K562 (cell line): ENCODE measurements around the gene ABHD8. TPM values are rescaled to one million over a fixed set of nuclear protein-coding genes. Genes with fewer than 3 reads are reported as not detected.

Experiments used
- ATAC-seq: fragments of 200-7000 bp; cut with Tn5 transposase; 3 replicates; pipeline ENCODE4 v1.9.1; 2020; ENCODE audit warnings: moderate library complexity
- BruUV-seq: library from RNA; stranded (reverse); fragments of 400-500 nt; replicated peaks from 2 replicates; lab custom pipeline; 2021; lab: Mats Ljungman, UMichigan
- CTCF ChIA-PET: fragments of 300-600 bp; formaldehyde crosslinking; extraction: SDS; loops from one replicate; lab custom pipeline; 2021; ENCODE audit warnings: low intra/inter-chr PET ratio; lab: Yijun Ruan, JAX
- POLR2A ChIA-PET: fragments of 300-600, 350-650 bp; sonication (Branson Sonifier 250); formaldehyde crosslinking; extraction: SDS; loops from one replicate; lab custom pipeline; 2021; ENCODE audit warnings: antibody characterized with exemption, inconsistent platforms; lab: Yijun Ruan, JAX
- DNase-seq, 4 experiments: peaks; one replicate each; pipeline versions ENCODE4 v3.0.0 to v3.0.0-alpha.2; 2011 to 2018; ENCODE audit warnings: low spot score in 3 of 4, mixed read lengths in 3 of 4; ENCODE audit errors: extremely low read depth in 1 of 4
- FAIRE-seq: peaks from 2 replicates; lab custom pipeline; 2011; peaks lifted over from hg19 to GRCh38; lab: Jason Lieb, UNC
- H2AFZ ChIP-seq: 2 replicates; pipeline ENCODE4 v1.6.0; 2011; ENCODE audit warnings: low read depth, low read length, control low read depth, inconsistent platforms
- H3K27ac ChIP-seq: fragments of 200-600 bp; 3 replicates; pipeline ENCODE4 v1.8.0; 2011; ENCODE audit warnings: low read depth, mild to moderate bottlenecking, control low read depth, inconsistent platforms, low read length, moderate library complexity, mixed read lengths; ENCODE audit errors: extremely low read depth
- H3K27me3 ChIP-seq, 2 experiments: fragments of 300-600 bp in 1 of 2; 2 replicates in 1 of 2; 3 replicates in 1 of 2; pipeline versions ENCODE4 v1.6.0 to v1.8.0; 2011; ENCODE audit warnings: inconsistent platforms in 2 of 2, low read length in 2 of 2, mild to moderate bottlenecking in 1 of 2, mixed read lengths in 1 of 2, moderate library complexity in 1 of 2; ENCODE audit not compliant: control insufficient read depth in 2 of 2, insufficient read depth in 2 of 2
- H3K36me3 ChIP-seq: fragments of 300-600 bp; 3 replicates; pipeline ENCODE4 v1.8.0; 2011; ENCODE audit warnings: mild to moderate bottlenecking, low read length, inconsistent platforms; ENCODE audit not compliant: control insufficient read depth, insufficient read depth
- H3K4me1 ChIP-seq, 2 experiments: fragments of 200-600 bp in 1 of 2; replicated peaks in 1 of 2; 2 replicates in 1 of 2; 3 replicates in 1 of 2; pipeline versions ENCODE4 v1.5.1 to v1.8.0; 2011; ENCODE audit warnings: inconsistent platforms in 2 of 2, low read length in 2 of 2, mild to moderate bottlenecking in 1 of 2, mixed read lengths in 1 of 2, moderate library complexity in 1 of 2; ENCODE audit not compliant: control insufficient read depth in 2 of 2, insufficient read depth in 2 of 2
- H3K4me2 ChIP-seq: 2 replicates; pipeline ENCODE4 v1.6.1; 2011; ENCODE audit warnings: low read length, control low read depth, inconsistent platforms, mixed read lengths; ENCODE audit not compliant: insufficient read depth
- H3K4me3 ChIP-seq: fragments of 200-600 bp; sonication (generic), shearing (Covaris generic); 2 replicates; pipeline ENCODE4 v1.5.1; 2016; ENCODE audit warnings: control low read depth, inconsistent platforms
- H3K79me2 ChIP-seq: fragments of 200-600 bp; 3 replicates; pipeline ENCODE4 v1.8.0; 2011; ENCODE audit warnings: low read length, inconsistent platforms; ENCODE audit not compliant: control insufficient read depth, insufficient read depth
- H3K9ac ChIP-seq, 2 experiments: 2 replicates each; pipeline versions ENCODE4 v1.6.0 to v1.6.1; 2011; ENCODE audit warnings: low read depth in 2 of 2, low read length in 2 of 2, control low read depth in 1 of 2, inconsistent platforms in 1 of 2, mild to moderate bottlenecking in 1 of 2, mixed read lengths in 1 of 2; ENCODE audit not compliant: insufficient read depth in 1 of 2
- H3K9me1 ChIP-seq: one replicate; pipeline ENCODE4 v1.6.0; 2011; ENCODE audit warnings: inconsistent platforms, mild to moderate bottlenecking, low read length, moderate library complexity; ENCODE audit not compliant: control insufficient read depth, insufficient read depth
- H3K9me3 ChIP-seq: replicated peaks from 2 replicates; pipeline ENCODE4 v1.5.1; 2011; ENCODE audit warnings: low read depth, low read length, inconsistent platforms; ENCODE audit not compliant: control insufficient read depth, insufficient read depth
- H4K20me1 ChIP-seq: replicated peaks from 2 replicates; pipeline ENCODE4 v1.6.1; 2011; ENCODE audit warnings: low read length, inconsistent platforms, mixed read lengths; ENCODE audit not compliant: control insufficient read depth, insufficient read depth
- ADNP ChIP-seq: fragments of 200-800 bp; sonication (Bioruptor generic); IDR thresholded peaks from 2 replicates; pipeline ENCODE4 v1.6.1; 2016; ENCODE audit warnings: missing genetic modification characterization, missing compliant biosample characterization
- BCOR ChIP-seq: fragments of 450-650 bp; IDR thresholded peaks from 2 replicates; pipeline ENCODE4 v1.6.1; 2016
- CBFA2T3 ChIP-seq: fragments of 450-650 bp; IDR thresholded peaks from 2 replicates; pipeline ENCODE4 v1.6.1; 2017
- CBX1 ChIP-seq: sonication (generic); IDR thresholded peaks from 2 replicates; pipeline ENCODE4 v1.6.1; 2016; ENCODE audit warnings: antibody characterized with exemption, low read depth, mild to moderate bottlenecking
- CBX3 ChIP-seq, 2 experiments: IDR thresholded peaks; 1 replicate in 1 of 2; 2 replicates in 1 of 2; pipeline ENCODE4 v1.6.1; 2012; ENCODE audit warnings: inconsistent platforms in 2 of 2, low read length in 2 of 2, borderline replicate concordance in 1 of 2, control low read depth in 1 of 2
- CHD4 ChIP-seq: fragments of 200-600 bp; sonication (generic); IDR thresholded peaks from 3 replicates; pipeline ENCODE4 v1.6.1; 2012; ENCODE audit warnings: low read depth, mild to moderate bottlenecking, mixed read lengths, low read length, inconsistent platforms; ENCODE audit not compliant: insufficient read depth, insufficient replicate concordance, poor library complexity, severe bottlenecking
- ELF4 ChIP-seq: fragments of 450-650 bp; formaldehyde crosslinking; IDR thresholded peaks from 2 replicates; pipeline ENCODE4 v1.4.0; 2022; ENCODE audit warnings: missing genetic modification characterization
- ESRRA ChIP-seq: fragments of 450-650 bp; IDR thresholded peaks from 2 replicates; pipeline ENCODE4 v1.6.1; 2014; ENCODE audit warnings: low read depth, mild to moderate bottlenecking, moderate library complexity, borderline replicate concordance
- FOXK1 ChIP-seq: sonication (generic); formaldehyde crosslinking; IDR thresholded peaks from 2 replicates; pipeline ENCODE4 v1.8.0; 2022; ENCODE audit warnings: missing genetic modification reagents, mild to moderate bottlenecking, borderline replicate concordance
- HOXB6 ChIP-seq: fragments of 250-450 bp; sonication (Bioruptor Pico); IDR thresholded peaks from 2 replicates; pipeline ENCODE4 v1.5.1; 2022; ENCODE audit warnings: mild to moderate bottlenecking, borderline replicate concordance
- MTA3 ChIP-seq: fragments of 450-650 bp; formaldehyde crosslinking; IDR thresholded peaks from 2 replicates; pipeline ENCODE4 v1.6.1; 2017; ENCODE audit warnings: mild to moderate bottlenecking, borderline replicate concordance
- NCOR1 ChIP-seq: fragments of 450-650 bp; IDR thresholded peaks from 2 replicates; pipeline ENCODE4 v1.6.1; 2016; ENCODE audit warnings: mild to moderate bottlenecking, moderate library complexity
- POU5F1 ChIP-seq: fragments of 150-350 bp; IDR thresholded peaks from 2 replicates; pipeline ENCODE4 v1.6.1; 2014; ENCODE audit warnings: borderline replicate concordance, low read length, low read depth, mild to moderate bottlenecking; ENCODE audit not compliant: partially characterized antibody
- PTBP1 ChIP-seq: fragments of 200-400 bp; formaldehyde crosslinking; IDR thresholded peaks from 2 replicates; pipeline ENCODE4 v1.6.1; 2017; ENCODE audit warnings: low read depth, low read length
- RBM25 ChIP-seq: fragments of 200-400 bp; formaldehyde crosslinking; IDR thresholded peaks from 2 replicates; pipeline ENCODE4 v1.6.1; 2018; ENCODE audit warnings: low read length, low read depth, moderate library complexity; ENCODE audit not compliant: severe bottlenecking
- RBM34 ChIP-seq: fragments of 200-400 bp; formaldehyde crosslinking; IDR thresholded peaks from 2 replicates; pipeline ENCODE4 v1.6.1; 2018; ENCODE audit warnings: low read length, borderline replicate concordance; ENCODE audit not compliant: insufficient read depth
- RNF2 ChIP-seq: sonication (generic); IDR thresholded peaks from 2 replicates; pipeline ENCODE4 v1.6.1; 2016
- SMARCA5 ChIP-seq: fragments of 450-650 bp; IDR thresholded peaks from 2 replicates; pipeline ENCODE4 v1.6.1; 2016
- SPI1 ChIP-seq: IDR thresholded peaks from 2 replicates; pipeline ENCODE4 v1.6.1; 2011; ENCODE audit warnings: low read depth, low read length, control low read depth, borderline replicate concordance
- TBL1XR1 ChIP-seq, 2 experiments: IDR thresholded peaks; 2 replicates each; pipeline ENCODE4 v1.6.1; 2012; ENCODE audit warnings: improper control_type of control experiment in 2 of 2, low read length in 2 of 2, mild to moderate bottlenecking in 1 of 2
- TCF3 ChIP-seq: sonication (generic); formaldehyde crosslinking; IDR thresholded peaks from 2 replicates; pipeline ENCODE4 v1.4.0; 2020; ENCODE audit warnings: mild to moderate bottlenecking, missing genetic modification reagents
- ZFP36 ChIP-seq: fragments of 150-350 bp; IDR thresholded peaks from 2 replicates; pipeline ENCODE4 v1.6.1; 2018; ENCODE audit warnings: low read length, low read depth; ENCODE audit not compliant: partially characterized antibody
- ZFPM2 ChIP-seq: fragments of 250-450 bp; sonication (Bioruptor Pico); IDR thresholded peaks from 2 replicates; pipeline ENCODE4 v1.5.1; 2022; ENCODE audit warnings: mild to moderate bottlenecking
- ZNF121 ChIP-seq: sonication (generic); formaldehyde crosslinking; conservative IDR thresholded peaks from 2 replicates; pipeline ENCODE4 v1.8.0; 2022; ENCODE audit warnings: missing genetic modification reagents
- ZNF140 ChIP-seq: fragments of 250-450 bp; sonication (Bioruptor Pico); IDR thresholded peaks from 2 replicates; pipeline ENCODE4 v1.8.0; 2021; ENCODE audit warnings: moderate library complexity, mild to moderate bottlenecking, inconsistent platforms
- ZNF384 ChIP-seq: IDR thresholded peaks from 2 replicates; pipeline ENCODE4 v1.6.1; 2012; ENCODE audit warnings: low read depth, low read length, improper control_type of control experiment
- ZNF436 ChIP-seq: fragments of 250-450, 450-650 bp; sonication (Bioruptor Pico); formaldehyde crosslinking; IDR thresholded peaks from 2 replicates; pipeline ENCODE4 v1.7.0; 2020; ENCODE audit warnings: mild to moderate bottlenecking
- ZSCAN29 ChIP-seq: fragments of 450-650 bp; IDR thresholded peaks from 2 replicates; pipeline ENCODE4 v1.6.1; 2017
- WGBS: fragments of 100-300 bp; shearing (Covaris generic); methylation state at CpG from one replicate; pipeline ENCODE4 v1.1.6; 2016; ENCODE audit warnings: low coverage, mixed read lengths; ENCODE audit not compliant: insufficient coverage; ENCODE audit errors: missing lambda C conversion rate; 5-methylcytosine and 5-hydroxymethylcytosine counted together
- in situ Hi-C: fragments of 300-500 bp; cut with MboI; formaldehyde crosslinking; loops from 4 replicates; pipeline ENCODE4 v1.15.0; 2018; ENCODE audit warnings: inconsistent platforms, mixed read lengths
- intact Hi-C: fragments of 100-400 bp; cut with micrococcal nuclease; formaldehyde crosslinking; loops from 2 replicates; pipeline ENCODE4 v1.14.2; 2022
- polyA plus RNA-seq, 8 experiments: library from polyadenylated mRNA; depleted of rRNA in 4 of 8; stranded (reverse) in 5 of 8; unstranded in 3 of 8; fragments of >200 nt; fragmentation: Nextera tagmentation in 2 of 8; fragmentation: Illumina TruSeq in 1 of 8; extraction: Ambion mirVana in 2 of 8; extraction: Trizol in 1 of 8; gene quantifications; 2 replicates each; pipeline versions ENCODE4 v1.2.1 to v1.2.3, GENCODE V29; 2011 to 2014; ENCODE audit warnings: inconsistent platforms in 1 of 8, missing spikeins in 1 of 8
- total RNA-seq, 7 experiments: library from RNA; depleted of rRNA in 6 of 7; stranded (reverse); fragments of >200 nt in 6 of 7; fragmentation: Illumina TruSeq in 2 of 7; extraction: Trizol in 2 of 7; gene quantifications; 2 replicates each; pipeline versions ENCODE4 v1.2.1 to v1.2.3, GENCODE V29; 2011 to 2021; ENCODE audit warnings: low replicate concordance in 1 of 7

The ABHD8 gene
- total and polyA plus RNA-seq, 9 of the 15 experiments (the other 6 are each of a cell fraction or from before 2014, with no cell fraction given), result 0.04 to 6.6 (median 2.0) TPM; not detected in 1

GRCh38 chr19:17254636-17255035 is 48.6 kb downstream of the ABHD8 start:
- peak; percentile 20; the same call in 2 of the 3 replicates for ATAC-seq
- TF ChIP-seq ZNF384 (peak; percentile 42; the same call in 1 of the 2 replicates), TBL1XR1 (IDR thresholded peaks at IDR 0.05; ENCODE audit: low read length in 2 of 2) (no peak), ZNF140 (CRISPR knock-in tag) (no peak), FOXK1 (CRISPR knock-in tag) (no peak), ZFP36 (peak; percentile 98), SMARCA5 (peak; percentile 92), ZNF436 (CRISPR knock-in tag) (peak; percentile 82), ZFPM2 (CRISPR knock-in tag) (no peak), NCOR1 (0 out of 2 replicates have a peak, but pooled peaks have one; percentile 16), RNF2 (no peak), SPI1 (peak; percentile 42; the same call in 1 of the 2 replicates), RBM25 (peak; percentile 87), TCF3 (CRISPR knock-in tag) (0 out of 2 replicates have a peak, but pooled peaks have one; percentile 23), CBFA2T3 (peak; percentile 48), ADNP (peak; percentile 56; the same call in 1 of the 2 replicates), MTA3 (no peak), CBX1 (0 out of 2 replicates have a peak, but pooled peaks have one; percentile 48), POU5F1 (no peak), RBM34 (no peak), ZNF121 (peak; percentile 46), BCOR (peak; percentile 96), CBX3 (IDR thresholded peaks at IDR 0.05; ENCODE audit: borderline replicate concordance in 1 of 2, low read length in 2 of 2) (0 out of 3 replicates have a peak, but pooled peaks of 1 of the 2 experiments have one; percentile 27), CHD4 (peak; percentile 68), HOXB6 (CRISPR knock-in tag) (no peak), ZSCAN29 (no peak), ELF4 (CRISPR knock-in tag) (no peak), ESRRA (peak; percentile 28; the same call in 1 of the 2 replicates), PTBP1 (peak; percentile 76; the same call in 1 of the 2 replicates)

More at GRCh38 chr19:17254636-17255035, 48.6 kb downstream of the ABHD8 start:
- Histone ChIP-seq H3K27me3 (no peaks in the 10 kb centered on the region), H2AFZ (no peak overlapping the region), H3K4me2 (no peak overlapping the region), H3K9ac (no peak overlapping the region), H3K4me1 (peaks cover 2 to 17% of the 10 kb centered on the region in 2 experiments; a peak in 4 of 5 replicates), H4K20me1 (no peaks in the 10 kb centered on the region), H3K4me3 (no peak overlapping the region), H3K36me3 (no peaks in the 10 kb centered on the region), H3K9me3 (no peaks in the 10 kb centered on the region), H3K9me1 (no peaks in the 10 kb centered on the region), H3K27ac (no peak overlapping the region), H3K79me2 (no peaks in the 10 kb centered on the region)
- no TSS peak for BruUV-seq
- ChIA-PET POLR2A (interaction anchor here (0.7 to 2.0 kb wide), 3 partner anchors 10 to 54 kb away, joined by 3 to 9 read pairs (median 4); partner anchors contain the start of genes BABAM1 and DDA1), CTCF (no interaction called here)
- DNase-seq, result no peak
- FAIRE-seq, result peak; percentile 57
- WGBS, result 14% methylated on average over 10 of the region's 10 CpGs
- in situ Hi-C loops, result no loop called here
- intact Hi-C loops, result no loop called here
